ENCODE results near the gene PDGFRB. TPM values are rescaled to one million over a fixed set of nuclear protein-coding genes. Genes with fewer than 3 reads are reported as not detected.

Gene PDGFRB
- polyA plus RNA-seq, 3 donors, result 0.04 to 0.99 (median 0.20) TPM

GRCh38 chr5:150139334-150139733, 16.3 kb downstream of the PDGFRB start:
- H3K9ac ChIP-seq (ENCODE audit: insufficient read depth, low read length, poor library complexity, severe bottlenecking), result no peak overlapping the region
- intact Hi-C loops (cut with micrococcal nuclease), result loop anchor here in 1 of 2 donors (10.0 kb wide), 1 partner anchor 205 kb away; no protein-coding TSS in a partner anchor
- no peak overlapping the region for H3K4me2 ChIP-seq (replicated peaks; ENCODE audit: extremely low read depth, low read length, poor library complexity, severe bottlenecking)

GRCh38 chr5:150138551-150139265, 16.9 kb downstream of the PDGFRB start:
- 73% methylated on average over 6 of the region's 10 CpGs for WGBS (ENCODE audit: insufficient coverage)
- Histone ChIP-seq H3K79me2 (ENCODE audit: insufficient read depth, low read length) (no peaks in the 10 kb centered on the region), H3K9me3 (replicated peaks in 1 of 2; ENCODE audit: control insufficient read depth in 1 of 2, insufficient read depth in 1 of 2, low read length in 2 of 2) (no peaks in the 10 kb centered on the region), H3K4me2 (replicated peaks; ENCODE audit: extremely low read depth, low read length, poor library complexity, severe bottlenecking) (no peak overlapping the region), H4K20me1 (ENCODE audit: insufficient read depth, low read length) (no peaks in the 10 kb centered on the region), H3K27me3 (ENCODE audit: control insufficient read depth in 2 of 2, insufficient read depth in 2 of 2, low read length in 2 of 2) (no peaks in the 10 kb centered on the region), H2AFZ (ENCODE audit: insufficient read depth, low read depth, low read length, poor library complexity, severe bottlenecking) (no peak overlapping the region), H3K27ac (ENCODE audit: low read depth in 1 of 2, low read length in 2 of 2) (no peak overlapping the region), H3K9ac (ENCODE audit: insufficient read depth, low read length, poor library complexity, severe bottlenecking) (no peak overlapping the region), H3K4me1 (ENCODE audit: control insufficient read depth in 1 of 2, insufficient read depth in 2 of 2, low read length in 2 of 2) (peaks cover 18% of the 10 kb centered on the region in 2 donors), H3K36me3 (replicated peaks in 1 of 2; ENCODE audit: control insufficient read depth in 1 of 2, insufficient read depth in 2 of 2, low read length in 2 of 2) (no peaks in the 10 kb centered on the region), H3K4me3 (replicated peaks in 1 of 3; ENCODE audit: low read depth in 2 of 3, low read length in 3 of 3) (no peak overlapping the region)
- peaks cover 2 to 10% (median 4%) of the 10 kb centered on the region in 3 donors for H3K27me3 Mint-ChIP-seq (ENCODE audit: low read depth in 3 of 3)
- TF ChIP-seq CTCF (IDR thresholded peaks at IDR 0.05), result no peak
- H3K4me1 Mint-ChIP-seq, result peaks cover 20% of the 10 kb centered on the region
- no peaks in the 10 kb centered on the region for H3K9me3 Mint-ChIP-seq
- no peak for DNase-seq
- intact Hi-C loops (cut with micrococcal nuclease), result loop anchor here in 1 of 2 donors (10.0 kb wide), 1 partner anchor 206 kb away; no protein-coding TSS in a partner anchor
- peaks cover 0 to 3% of the 10 kb centered on the region in 2 donors for H3K36me3 Mint-ChIP-seq
- no peak overlapping the region for H3K4me3 Mint-ChIP-seq
- peak overlapping the region in 1 of 7 donors; percentile 11 for H3K27ac Mint-ChIP-seq

More at GRCh38 chr5:150139334-150139733, 16.3 kb downstream of the PDGFRB start:
- Mint-ChIP-seq H3K4me3 (no peak overlapping the region), H3K27ac (peak overlapping the region in 2 of 7 donors; percentile 27 to 46), H3K4me1 (peaks cover 26% of the 10 kb centered on the region), H3K36me3 (peaks cover 2 to 3% of the 10 kb centered on the region in 2 donors), H3K9me3 (no peaks in the 10 kb centered on the region), H3K27me3 (ENCODE audit: low read depth in 3 of 3) (peaks cover 0 to 10% (median 4%) of the 10 kb centered on the region in 3 donors)
- 100% methylated on average over 2 of the region's 6 CpGs for WGBS (ENCODE audit: insufficient coverage)
- no peaks in the 10 kb centered on the region for H3K9me3 ChIP-seq (replicated peaks in 1 of 2; ENCODE audit: control insufficient read depth in 1 of 2, insufficient read depth in 1 of 2, low read length in 2 of 2)
- no peak overlapping the region for H3K4me3 ChIP-seq (replicated peaks in 1 of 3; ENCODE audit: low read depth in 2 of 3, low read length in 3 of 3)
- no peaks in the 10 kb centered on the region for H3K36me3 ChIP-seq (replicated peaks in 1 of 2; ENCODE audit: control insufficient read depth in 1 of 2, insufficient read depth in 2 of 2, low read length in 2 of 2)
- no peak overlapping the region for H3K27ac ChIP-seq (ENCODE audit: low read depth in 1 of 2, low read length in 2 of 2)
- H4K20me1 ChIP-seq (ENCODE audit: insufficient read depth, low read length), result no peaks in the 10 kb centered on the region
- DNase-seq, result no peak
- no peaks in the 10 kb centered on the region for H3K79me2 ChIP-seq (ENCODE audit: insufficient read depth, low read length)
- H3K4me1 ChIP-seq (ENCODE audit: control insufficient read depth in 1 of 2, insufficient read depth in 2 of 2, low read length in 2 of 2), result peaks cover 24 to 25% of the 10 kb centered on the region in 2 donors
- H2AFZ ChIP-seq (ENCODE audit: insufficient read depth, low read depth, low read length, poor library complexity, severe bottlenecking), result no peak overlapping the region
- TF ChIP-seq CTCF (IDR thresholded peaks at IDR 0.05), result no peak
- H3K27me3 ChIP-seq (ENCODE audit: control insufficient read depth in 2 of 2, insufficient read depth in 2 of 2, low read length in 2 of 2), result no peaks in the 10 kb centered on the region
